GM19463 (cell line): ENCODE data around the gene ZNF778.

Experiments used
- ATAC-seq: cut with Tn5 transposase; IDR thresholded peaks from one replicate; pipeline ENCODE4 v1.9.1; 2021; ENCODE audit warnings: mild to moderate bottlenecking, moderate library complexity; ENCODE audit not compliant: unreplicated experiment

The ZNF778 gene

GRCh38 chr16:89217388-89218191 lies at the start of gene ZNF778:
ZNF778 (plus strand) TSS chr16:89217703; CDS start chr16:89221128, 3,425 bp downstream.
- ATAC-seq, result peak; percentile 82

- ATAC-seq, result no peak
These were observed 48.9 kb upstream of the ZNF778 start for GRCh38 chr16:89168381-89169189.

DNA sequence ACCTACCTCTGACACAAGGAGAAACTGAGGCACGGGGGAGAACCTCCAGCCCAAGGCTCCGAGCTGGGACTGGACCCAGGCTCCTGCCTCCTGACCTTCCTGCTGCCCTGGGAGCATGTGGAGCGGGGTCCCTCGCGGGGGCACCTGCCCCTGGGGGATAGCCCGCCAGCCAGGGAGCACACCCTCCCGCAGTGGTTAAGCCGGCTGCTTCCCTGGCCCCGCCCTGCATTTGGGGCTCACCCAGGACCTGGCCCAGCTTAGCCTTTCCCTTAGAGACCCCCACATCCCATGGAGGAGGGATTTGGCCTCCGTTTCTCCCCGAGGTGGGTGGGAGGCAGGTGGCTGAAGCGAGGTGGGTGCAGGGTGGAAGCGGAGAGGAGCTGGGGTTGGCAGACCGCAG lies 47.7 kb upstream of the ZNF778 start:
- no peak for ATAC-seq

- ATAC-seq, result no peak
These were observed 46.9 kb upstream of the ZNF778 start for GRCh38 chr16:89170346-89171215.

DNA sequence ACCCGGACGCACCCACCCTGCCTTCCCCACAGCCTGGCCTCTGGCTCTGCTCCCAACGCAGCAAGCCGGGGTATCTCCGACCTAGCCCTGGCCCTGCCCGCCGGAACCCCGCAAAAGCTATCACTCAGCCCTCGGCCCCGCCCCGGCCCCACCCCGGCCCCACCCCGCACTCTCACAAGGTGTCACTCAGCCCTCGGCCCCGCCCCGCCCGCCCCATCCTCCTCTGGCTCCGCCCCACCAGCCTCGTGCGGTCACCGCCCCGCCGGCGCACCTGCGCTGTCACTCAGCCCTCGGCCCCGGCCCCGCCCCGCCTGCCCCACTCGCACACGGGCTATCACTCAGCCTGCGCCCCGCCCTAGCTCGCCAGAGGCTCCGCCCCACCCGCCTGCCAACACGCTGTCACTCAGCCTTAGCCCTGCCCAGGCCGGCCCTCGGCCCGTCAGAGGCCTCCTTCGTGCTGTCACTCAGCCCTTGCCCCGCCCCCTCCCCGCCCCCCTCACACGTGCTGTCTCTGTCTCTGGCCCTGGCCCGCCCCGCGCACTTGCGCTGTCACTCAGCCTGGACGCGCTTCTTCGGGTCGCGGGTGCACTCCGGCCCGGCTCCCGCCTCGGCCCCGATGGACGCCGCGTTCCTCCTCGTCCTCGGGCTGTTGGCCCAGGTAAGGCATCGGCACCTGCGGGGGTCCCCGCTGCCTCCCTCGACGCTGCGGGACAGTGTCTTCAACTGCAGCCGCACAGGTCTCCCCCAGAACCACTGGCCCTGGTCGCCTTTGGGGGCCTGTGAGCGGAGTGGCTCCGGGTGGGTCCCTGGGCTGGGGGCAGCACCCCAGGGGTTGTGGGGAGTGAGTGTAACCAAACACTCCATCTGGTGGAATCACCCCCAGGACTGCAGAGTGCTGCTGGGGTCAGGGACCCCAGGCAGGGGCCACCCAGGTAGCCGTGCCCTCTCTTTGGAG lies 46.0 kb upstream of the ZNF778 start, which contains the start of gene CDH15:
TSS of gene CDH15 (plus strand) at position 533 of the 955 bp plus-strand sequence. CDS start at position 617, 84 bp downstream.
- ATAC-seq, result peak; percentile 84

GRCh38 chr16:89172171-89172527 lies 45.4 kb upstream of the ZNF778 start:
- ATAC-seq, result no peak

GRCh38 chr16:89172528-89173173 lies 44.9 kb upstream of the ZNF778 start:
- ATAC-seq, result no peak

- no peak for ATAC-seq
These were observed 44.2 kb upstream of the ZNF778 start for GRCh38 chr16:89173174-89173921.

DNA sequence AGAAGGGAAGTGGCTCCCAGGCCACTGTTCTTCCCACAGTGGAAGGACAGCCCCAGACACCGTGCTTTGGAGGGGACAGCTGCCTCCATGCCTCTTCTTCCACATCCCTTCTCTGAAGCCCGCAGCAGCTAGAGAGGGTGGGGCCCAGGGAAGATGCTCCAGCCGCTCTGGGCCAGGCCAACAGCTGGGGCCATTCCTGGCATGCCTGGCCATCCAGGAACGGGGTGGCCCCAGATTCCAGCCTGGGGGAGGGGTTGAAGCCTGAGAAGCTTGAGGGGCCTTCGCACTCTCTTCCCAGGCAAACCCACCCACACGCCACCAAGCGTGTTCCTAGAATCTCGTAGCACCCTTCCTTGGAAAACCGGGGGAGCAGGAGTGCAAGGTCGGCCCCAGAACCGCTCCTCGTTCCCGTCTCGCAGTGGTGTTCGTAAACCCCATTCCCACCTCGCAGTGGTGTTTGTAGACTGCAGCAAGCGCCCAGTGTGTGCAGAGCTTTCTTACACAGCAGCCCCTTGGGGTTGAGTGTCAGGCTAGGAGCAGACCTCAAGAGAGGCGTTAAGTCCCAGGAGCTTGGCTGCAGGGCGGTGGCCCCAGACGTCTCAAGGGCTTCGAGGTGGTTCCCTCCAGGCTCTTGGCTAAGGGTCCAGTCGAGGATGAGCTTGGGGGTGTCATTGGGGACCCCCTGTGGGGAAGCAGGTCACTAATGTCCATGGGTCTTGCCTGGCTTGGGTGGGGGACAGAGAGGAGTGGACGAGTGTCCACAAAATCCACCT lies 43.3 kb upstream of the ZNF778 start:
- no peak for ATAC-seq

DNA sequence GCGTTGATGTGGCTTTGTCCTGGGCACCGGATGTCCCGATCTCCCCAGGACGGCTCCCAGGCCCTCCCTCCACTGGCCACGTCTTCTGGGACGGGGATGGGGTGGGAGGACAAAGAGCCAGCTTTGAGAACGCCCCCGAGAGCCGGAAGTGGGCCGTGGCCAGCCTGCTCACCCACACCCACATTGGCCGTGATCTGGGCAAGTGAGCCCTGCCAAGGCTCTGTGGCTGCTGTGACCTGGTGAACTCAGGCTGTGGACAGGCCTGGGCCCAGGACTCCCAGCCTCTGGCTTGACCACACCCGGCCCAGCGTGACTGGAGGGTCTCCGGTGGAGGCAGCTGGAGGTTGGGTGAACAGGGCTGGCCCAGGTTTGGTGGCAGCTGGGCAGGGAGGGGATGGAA lies 42.6 kb upstream of the ZNF778 start:
- no peak for ATAC-seq

GRCh38 chr16:89175280-89176146 lies 42.0 kb upstream of the ZNF778 start:
- ATAC-seq, result no peak

DNA sequence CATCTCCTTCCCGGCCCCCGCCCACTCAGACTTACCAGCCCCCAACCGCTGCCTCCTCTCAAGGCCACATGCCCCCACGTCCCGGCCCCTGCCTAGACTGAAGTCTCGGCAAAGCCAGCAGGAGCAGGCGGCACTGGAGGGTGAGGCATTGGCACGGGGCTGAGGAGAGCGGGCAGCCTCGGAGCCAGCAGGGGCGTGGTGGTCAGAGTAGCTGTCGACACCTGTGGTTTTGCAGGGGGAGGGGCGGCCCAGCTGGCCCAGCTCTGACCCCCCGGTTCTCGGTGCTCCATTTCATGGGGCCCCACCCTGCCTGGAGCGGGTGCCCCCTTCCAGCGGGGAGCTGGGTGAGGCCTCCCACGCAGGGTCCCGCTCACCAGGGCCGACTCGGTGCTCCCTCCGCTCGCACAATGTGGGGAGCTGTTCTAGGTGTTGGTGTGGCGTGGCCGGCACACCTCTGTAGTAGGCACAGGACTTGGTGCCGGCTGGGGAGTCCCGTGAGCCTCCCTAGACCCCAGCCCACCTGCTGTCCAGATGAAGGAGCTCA lies 41.3 kb upstream of the ZNF778 start:
- ATAC-seq, result no peak

- ATAC-seq, result no peak
These were observed 40.8 kb upstream of the ZNF778 start for GRCh38 chr16:89176717-89177116.

GRCh38 chr16:89177501-89177900 lies 40.0 kb upstream of the ZNF778 start:
- ATAC-seq, result no peak

DNA sequence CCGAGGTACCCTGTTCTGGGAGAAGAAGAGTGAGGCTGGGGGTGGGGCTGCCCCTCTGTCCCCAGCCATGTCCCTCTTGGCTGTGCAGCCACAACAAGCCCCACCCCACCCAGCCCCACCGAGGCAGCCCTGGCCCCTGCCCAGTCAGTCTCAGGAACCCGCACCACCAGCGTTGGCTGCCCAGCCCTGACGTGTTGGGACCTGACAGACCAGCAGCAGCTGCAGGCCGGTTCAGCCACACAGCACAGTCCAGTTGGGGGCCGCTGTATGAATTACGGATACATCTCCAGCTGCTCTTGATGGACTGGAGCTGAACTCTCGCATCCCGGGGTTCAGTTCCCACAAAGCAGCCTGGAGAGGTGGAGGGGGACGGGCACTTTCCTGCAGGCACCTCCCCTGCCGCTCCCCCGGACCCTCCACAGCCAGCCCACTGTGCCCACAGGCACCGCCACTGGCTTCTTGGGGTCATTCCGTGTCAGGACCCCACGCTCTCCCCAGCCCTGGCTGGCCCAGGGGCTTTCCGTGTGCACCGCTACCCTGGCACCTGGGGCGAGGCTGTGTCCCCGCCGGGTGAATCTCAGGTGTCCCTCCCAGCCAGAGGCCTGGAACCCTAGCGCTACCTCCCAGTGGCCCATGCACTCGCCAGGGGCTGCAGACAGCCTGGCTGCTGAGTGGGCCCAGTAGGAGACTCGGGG lies 38.9 kb upstream of the ZNF778 start:
- no peak for ATAC-seq

- ATAC-seq, result no peak
These were observed 38.4 kb upstream of the ZNF778 start for GRCh38 chr16:89179148-89179484.
